HepG2 (cell line): ENCODE results near the gene FAM167B. TPM values are rescaled to one million over a fixed set of nuclear protein-coding genes. Genes with fewer than 3 reads are reported as not detected.

Source experiments
- EED ChIP-seq: sonication (generic); formaldehyde crosslinking; IDR thresholded peaks from 2 replicates; pipeline ENCODE4 v1.5.0; 2020; ENCODE audit warnings: mild to moderate bottlenecking, missing genetic modification reagents
- FUBP1 ChIP-seq: sonication (generic); formaldehyde crosslinking; IDR thresholded peaks from 2 replicates; pipeline ENCODE4 v1.5.1; 2020; ENCODE audit warnings: missing genetic modification reagents, mild to moderate bottlenecking, borderline replicate concordance
- KDM5A ChIP-seq: fragments of 200-600 bp; sonication (generic); IDR thresholded peaks from 2 replicates; pipeline ENCODE4 v1.7.0; 2018; ENCODE audit warnings: antibody characterized with exemption, mild to moderate bottlenecking, low read length, borderline replicate concordance
- KLF9 ChIP-seq: IDR thresholded peaks from 2 replicates; pipeline ENCODE4 v1.6.1; 2016; ENCODE audit warnings: low read depth
- MLX ChIP-seq: IDR thresholded peaks from 2 replicates; pipeline ENCODE4 v1.6.1; 2016
- MTF2 ChIP-seq: sonication (generic); formaldehyde crosslinking; IDR thresholded peaks from 2 replicates; pipeline ENCODE4 v1.5.0; 2020; ENCODE audit warnings: missing genetic modification reagents, borderline replicate concordance
- NCOR1 ChIP-seq: fragments of 200-600 bp; sonication (generic); IDR thresholded peaks from 2 replicates; pipeline ENCODE4 v1.7.0; 2017; ENCODE audit warnings: antibody characterized with exemption, low read length, borderline replicate concordance
- RXRB ChIP-seq: IDR thresholded peaks from 2 replicates; pipeline ENCODE4 v1.6.1; 2016; ENCODE audit warnings: borderline replicate concordance, missing genetic modification reagents, missing compliant biosample characterization
- SMAD9 ChIP-seq: sonication (generic); formaldehyde crosslinking; IDR thresholded peaks from 2 replicates; pipeline ENCODE4 v1.5.1; 2020; ENCODE audit warnings: mild to moderate bottlenecking, missing genetic modification reagents
- SNAI1 ChIP-seq: sonication (generic); formaldehyde crosslinking; IDR thresholded peaks from 2 replicates; pipeline ENCODE4 v1.5.0; 2020; ENCODE audit warnings: mild to moderate bottlenecking, missing genetic modification reagents, borderline replicate concordance
- SRF ChIP-seq: IDR thresholded peaks from 2 replicates; pipeline ENCODE4 v1.6.1; 2011; ENCODE audit warnings: mild to moderate bottlenecking, low read depth, low read length, moderate library complexity
- ZNF17 ChIP-seq: sonication (generic); formaldehyde crosslinking; IDR thresholded peaks from 2 replicates; pipeline ENCODE4 v1.5.0; 2020; ENCODE audit warnings: mild to moderate bottlenecking, missing genetic modification reagents
- ZNF251 ChIP-seq: sonication (generic); formaldehyde crosslinking; IDR thresholded peaks from 2 replicates; pipeline ENCODE4 v1.9.0; 2021; ENCODE audit warnings: mild to moderate bottlenecking, missing genetic modification reagents
- ZNF281 ChIP-seq: sonication (generic); formaldehyde crosslinking; IDR thresholded peaks from 2 replicates; pipeline ENCODE4 v1.4.0; 2020; ENCODE audit warnings: missing genetic modification reagents, borderline replicate concordance
- ZNF558 ChIP-seq: sonication (generic); formaldehyde crosslinking; IDR thresholded peaks from 2 replicates; pipeline ENCODE4 v1.9.0; 2022; ENCODE audit warnings: mild to moderate bottlenecking, missing genetic modification reagents, borderline replicate concordance
- ZNF678 ChIP-seq: sonication (generic); formaldehyde crosslinking; IDR thresholded peaks from 2 replicates; pipeline ENCODE4 v1.4.0; 2020; ENCODE audit warnings: mild to moderate bottlenecking, missing genetic modification reagents
- ZNF740 ChIP-seq: sonication (generic); formaldehyde crosslinking; IDR thresholded peaks from 2 replicates; pipeline ENCODE4 v1.4.0; 2020; ENCODE audit warnings: missing genetic modification reagents
- ZNF790 ChIP-seq: sonication (generic); formaldehyde crosslinking; IDR thresholded peaks from 2 replicates; pipeline ENCODE4 v1.8.0; 2022; ENCODE audit warnings: missing genetic modification reagents, mild to moderate bottlenecking, borderline replicate concordance
- ZNF800 ChIP-seq: sonication (generic); formaldehyde crosslinking; IDR thresholded peaks from 2 replicates; pipeline ENCODE4 v1.4.0; 2020; ENCODE audit warnings: missing genetic modification reagents
- polyA plus RNA-seq, 8 experiments: library from polyadenylated mRNA; depleted of rRNA in 3 of 8; stranded (reverse) in 7 of 8; unstranded in 1 of 8; fragments of >200 nt; fragmentation: Illumina TruSeq in 4 of 8; extraction: Trizol in 4 of 8; gene quantifications; 2 replicates each; pipeline versions ENCODE4 v1.2.1 to v1.2.3, GENCODE V29; 2011 to 2016; ENCODE audit warnings: low read depth in 4 of 8, missing spikeins in 1 of 8, mixed read lengths in 1 of 8; ENCODE audit not compliant: insufficient read depth in 1 of 8
- total RNA-seq, 5 experiments: library from RNA; depleted of rRNA; stranded (reverse); fragments of >200 nt; fragmentation: Illumina TruSeq; extraction: Trizol; gene quantifications; 2 replicates each; pipeline ENCODE4 v1.2.3, GENCODE V29; 2016; ENCODE audit warnings: low read depth in 1 of 5

The FAM167B gene
- total and polyA plus RNA-seq, 2 of the 13 experiments (the other 11 are each of a cell fraction or from before 2014, with no cell fraction given), result 0.15 to 0.70 TPM

DNA sequence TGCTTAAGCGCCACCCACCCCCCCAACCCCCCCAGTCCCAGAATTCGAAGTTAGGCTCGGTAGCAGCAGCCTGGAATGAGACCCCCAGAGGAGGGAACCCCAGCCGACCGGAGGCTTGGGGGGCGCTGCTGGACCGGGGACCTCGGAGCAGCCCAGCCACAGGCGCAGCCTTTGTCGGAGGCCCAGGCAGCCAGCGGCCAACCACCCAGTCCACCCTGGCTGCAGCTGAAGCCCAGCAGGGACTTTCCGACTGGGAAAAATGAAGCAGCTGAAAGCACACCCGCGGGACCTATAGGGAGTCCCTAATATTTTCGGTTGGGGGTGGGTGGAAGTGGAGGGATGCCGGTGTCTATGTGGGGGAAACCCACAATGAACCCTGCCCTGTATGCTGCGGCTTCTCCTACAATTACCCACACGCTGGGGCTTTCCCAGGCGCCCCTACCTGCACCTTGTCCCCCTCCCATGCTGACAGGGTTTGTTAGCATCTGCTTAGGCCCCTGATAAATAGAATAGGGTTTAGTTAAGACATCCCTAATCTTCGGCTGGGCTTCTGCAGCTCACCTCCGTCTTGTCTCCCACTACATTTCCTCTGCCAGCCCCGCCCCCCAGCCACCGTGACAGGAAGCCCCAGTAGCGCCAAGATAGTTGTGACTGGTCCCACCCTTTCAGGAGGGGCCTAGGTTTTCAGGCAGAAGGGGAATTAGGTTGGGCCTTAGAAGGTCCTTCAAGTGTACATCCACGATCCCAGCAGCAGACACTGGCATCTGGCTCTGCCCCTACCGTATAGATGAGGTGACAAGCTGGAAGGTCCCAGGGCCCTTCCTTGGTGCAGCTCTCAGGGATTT is 45.8 kb upstream of the FAM167B start (continued):
- TF ChIP-seq MLX, result no peak
- TF ChIP-seq RXRB (CRISPR knock-in tag), result no peak
- no peak for TF ChIP-seq FUBP1 (CRISPR knock-in tag)
- no peak for TF ChIP-seq ZNF281
- TF ChIP-seq KDM5A, result no peak
- TF ChIP-seq ZNF251, result no peak
- 0 out of 2 replicates have a peak, but pooled peaks have one; percentile 18 for TF ChIP-seq ZNF558
- no peak for TF ChIP-seq ZNF740 (CRISPR knock-in tag)
- no peak for TF ChIP-seq SMAD9 (CRISPR knock-in tag)
- TF ChIP-seq ZNF17 (CRISPR knock-in tag), result no peak
- peak; percentile 48; the same call in 1 of the 2 replicates for TF ChIP-seq ZNF800
- TF ChIP-seq NCOR1, result no peak
- no peak for TF ChIP-seq SNAI1 (CRISPR knock-in tag)
- no peak for TF ChIP-seq ZNF790
- TF ChIP-seq SRF, result no peak
- TF ChIP-seq MTF2 (CRISPR knock-in tag), result no peak
- no peak for TF ChIP-seq EED (CRISPR knock-in tag)
- TF ChIP-seq ZNF678 (CRISPR knock-in tag), result no peak
- TF ChIP-seq KLF9 (CRISPR knock-in tag), result no peak
